DLD1 (cell line): ENCODE results near the gene CDH5.

Experiments
- in situ Hi-C: cut with HindIII; loops from 2 replicates; pipeline ENCODE4 v1.10.0; 2017; ENCODE audit warnings: low sequenced_read_pairs

CDH5 gene

GRCh38 chr16:66352304-66352703 lies 14.2 kb upstream of the CDH5 start:
- in situ Hi-C loops: no loop called here

- in situ Hi-C loops: no loop called here
Measured at GRCh38 chr16:66353055-66353454, 13.4 kb upstream of the CDH5 start.

GRCh38 chr16:66354034-66354909 lies 12.2 kb upstream of the CDH5 start:
- in situ Hi-C loops: no loop called here

- in situ Hi-C loops: no loop called here
Measured at GRCh38 chr16:66355526-66355925, 11.0 kb upstream of the CDH5 start.

GRCh38 chr16:66357523-66357928 lies 9.0 kb upstream of the CDH5 start:
- in situ Hi-C loops: no loop called here

- in situ Hi-C loops: no loop called here
Measured at GRCh38 chr16:66358231-66358630, 8.3 kb upstream of the CDH5 start.

GRCh38 chr16:66359012-66359411 lies 7.5 kb upstream of the CDH5 start:
- in situ Hi-C loops: no loop called here

- in situ Hi-C loops: no loop called here
Measured at GRCh38 chr16:66359811-66360608, 6.5 kb upstream of the CDH5 start.

- in situ Hi-C loops: no loop called here
Measured at GRCh38 chr16:66360624-66361324, 5.7 kb upstream of the CDH5 start.

GRCh38 chr16:66361604-66362135 lies 4.8 kb upstream of the CDH5 start:
- in situ Hi-C loops: no loop called here

GRCh38 chr16:66363211-66363777 lies 3.2 kb upstream of the CDH5 start:
- in situ Hi-C loops: no loop called here

GRCh38 chr16:66364117-66364958 lies 2.2 kb upstream of the CDH5 start:
- in situ Hi-C loops: no loop called here

GRCh38 chr16:66364959-66365306 lies 1.6 kb upstream of the CDH5 start:
- in situ Hi-C loops: no loop called here

GRCh38 chr16:66365651-66366050 lies 840 bp upstream of the CDH5 start:
- in situ Hi-C loops: no loop called here

GRCh38 chr16:66367968-66368891 lies 1.7 kb downstream of the CDH5 start:
- in situ Hi-C loops: no loop called here

- in situ Hi-C loops: no loop called here
Measured at GRCh38 chr16:66369055-66369592, 2.6 kb downstream of the CDH5 start.

- in situ Hi-C loops: no loop called here
Measured at GRCh38 chr16:66370786-66371684, 4.5 kb downstream of the CDH5 start.
